Stimulated activated CD8-positive, alpha-beta memory T cell treated with anti-CD3 and anti-CD28 coated beads, Interleukin-12 subunit alpha, Interleukin-12 subunit beta, amount 100 ng/mL, for 1 hour (primary cell): ENCODE results near the gene VSTM4.

Experiments used
- DNase-seq: peaks from one replicate; pipeline ENCODE4 v3.0.0-alpha.2; 2020; ENCODE audit warnings: low read depth

Gene VSTM4

DNA sequence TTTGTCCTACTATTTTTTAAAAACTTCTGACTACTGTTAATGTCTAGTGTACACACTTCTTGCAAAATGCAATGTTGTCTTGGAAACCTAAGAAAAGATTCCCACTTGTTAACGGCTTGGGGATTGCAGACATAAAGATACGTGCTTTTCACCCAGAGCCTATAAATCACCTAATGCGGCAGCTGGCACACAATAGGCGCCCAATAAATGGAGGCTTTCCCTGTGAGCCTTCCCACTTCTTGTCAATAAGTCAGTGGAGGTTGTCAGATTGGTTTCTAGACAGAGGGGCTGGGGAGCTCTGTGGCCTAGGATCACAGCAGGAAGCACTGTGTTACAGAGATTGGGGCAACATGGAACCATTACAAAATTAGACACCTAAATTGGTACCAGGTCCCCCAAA is 74.7 kb downstream of the VSTM4 start:
- DNase-seq: no peak

DNA sequence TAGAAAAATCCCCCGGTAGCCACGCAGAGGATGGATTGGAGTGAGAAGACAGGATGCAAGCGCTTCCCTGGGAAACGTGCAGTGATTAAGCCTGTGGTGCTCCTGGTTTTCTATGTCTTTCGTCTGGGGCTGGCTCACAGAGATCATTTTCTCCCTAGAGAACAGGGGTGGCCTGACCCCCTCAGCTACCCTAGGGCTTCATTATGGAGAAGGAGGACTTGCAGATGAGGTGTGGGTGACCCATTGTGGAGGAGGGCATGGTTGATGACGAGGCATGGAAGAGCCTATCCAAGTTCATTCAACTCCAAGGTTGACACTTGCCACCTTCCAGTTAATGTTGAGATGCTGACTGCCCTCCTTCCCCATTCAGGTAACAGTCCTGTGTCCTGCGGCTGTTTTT is 75.9 kb downstream of the VSTM4 start:
- no peak for DNase-seq

DNA sequence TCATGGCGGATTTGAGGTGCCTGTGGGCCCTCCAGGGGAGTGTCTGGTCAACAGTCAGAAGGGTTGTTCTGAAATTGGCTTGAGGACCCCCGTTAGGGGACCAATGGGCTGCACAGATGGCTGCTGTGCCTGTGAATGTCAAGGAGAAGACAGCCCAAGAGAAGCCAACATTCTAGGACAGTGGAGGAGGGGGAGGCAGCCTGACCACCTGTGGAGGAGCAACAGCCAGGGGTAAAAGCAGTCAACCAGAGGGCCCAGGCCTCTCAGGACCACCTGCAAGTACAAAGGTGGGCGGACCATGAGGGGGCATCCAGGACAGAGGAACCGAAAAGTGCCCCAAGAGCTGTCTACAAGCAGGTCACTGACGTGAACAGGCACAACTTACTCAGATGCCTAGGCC is 76.6 kb downstream of the VSTM4 start:
- DNase-seq: no peak

DNA sequence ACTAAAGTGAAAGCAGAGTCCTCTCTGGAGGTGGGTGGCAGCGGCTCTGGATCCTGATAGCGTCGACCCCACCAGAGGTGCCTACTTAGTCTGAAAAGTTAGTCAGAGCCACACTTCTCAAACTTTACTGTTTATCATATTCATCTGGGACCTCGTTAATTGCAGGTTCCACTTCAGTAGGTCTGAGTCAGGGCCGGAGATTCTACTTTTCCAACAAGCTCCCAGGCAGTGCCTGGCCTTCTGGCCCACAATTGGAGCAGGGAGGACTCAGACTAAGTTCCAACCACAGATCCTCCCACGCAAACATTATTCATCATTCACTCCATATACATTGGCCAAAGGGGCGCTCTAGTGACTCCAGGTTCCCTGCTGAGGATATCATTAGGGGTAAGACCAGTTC is 78.1 kb downstream of the VSTM4 start:
- DNase-seq: no peak

DNA sequence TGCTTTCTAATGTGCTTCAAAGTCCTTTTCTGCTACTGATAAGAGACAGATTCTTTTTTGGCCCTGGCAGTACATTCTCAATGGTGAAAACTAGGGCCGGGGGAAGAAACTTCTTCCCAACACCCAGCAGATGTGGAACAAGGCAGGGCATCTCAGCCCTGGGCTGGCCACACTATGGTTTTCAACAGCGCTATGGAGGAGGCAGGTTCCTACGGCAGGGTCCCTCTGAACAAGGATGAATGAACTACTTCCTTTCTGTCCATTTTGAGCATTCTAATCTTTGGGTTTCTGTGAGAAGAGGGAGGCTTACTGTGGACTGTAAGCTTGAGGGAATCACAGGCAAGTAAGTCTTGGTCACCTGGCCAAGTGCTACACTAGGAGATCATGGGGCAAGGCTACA is 78.7 kb downstream of the VSTM4 start:
- no peak for DNase-seq

DNA sequence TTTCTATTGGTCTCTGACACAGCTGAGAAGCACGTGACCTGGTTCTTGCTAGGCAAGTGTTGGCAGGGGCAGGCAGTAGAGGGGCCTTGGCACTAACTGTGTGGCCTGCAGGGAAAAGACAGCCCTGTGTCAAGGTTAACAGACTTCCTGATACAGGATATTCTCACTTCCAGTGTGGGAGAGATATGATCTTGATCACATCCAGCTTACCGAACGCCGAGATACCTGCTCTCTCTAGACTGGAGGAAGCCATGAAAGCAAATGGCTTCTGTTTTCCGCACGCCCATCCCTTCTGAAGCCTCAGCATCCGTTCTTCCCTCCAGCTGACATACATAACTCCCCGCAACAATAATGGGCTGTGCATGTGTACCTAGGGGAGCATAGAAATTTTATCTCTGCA is 79.4 kb downstream of the VSTM4 start:
- no peak for DNase-seq

DNA sequence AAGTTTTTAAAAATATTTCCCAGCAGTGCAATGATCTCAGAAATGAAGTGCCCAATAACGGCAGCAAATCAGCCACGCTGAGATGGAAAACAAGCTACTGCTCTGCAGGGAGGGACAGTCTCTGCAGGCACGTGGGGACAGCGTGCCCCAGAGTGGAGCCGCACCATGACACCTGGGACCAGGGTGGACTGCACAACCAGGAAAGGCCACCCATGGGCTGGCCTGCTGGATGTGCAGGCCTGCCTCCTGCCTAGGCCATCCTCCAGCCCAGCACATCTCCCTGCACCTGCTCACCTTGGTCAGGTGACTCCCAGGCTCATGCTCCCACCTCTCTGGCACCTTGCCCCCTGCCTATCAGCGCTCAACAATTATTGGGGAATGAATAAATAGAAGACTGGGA is 80.4 kb downstream of the VSTM4 start:
- no peak for DNase-seq

DNA sequence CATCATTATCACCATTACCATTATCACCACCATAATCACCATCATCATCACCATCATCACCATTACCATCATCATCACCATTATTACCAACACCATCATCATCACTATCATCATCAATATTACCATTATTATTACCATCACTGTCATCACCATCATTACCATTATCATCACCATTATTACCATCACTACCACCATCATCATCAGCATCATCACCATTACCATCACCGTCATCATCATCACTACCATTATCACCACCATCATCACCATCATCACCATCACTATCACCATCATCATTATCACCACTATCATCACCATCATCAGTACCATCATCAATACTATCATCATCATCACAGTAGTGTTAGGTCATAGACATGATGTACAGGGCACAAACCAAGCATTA is 81.4 kb downstream of the VSTM4 start:
- no peak for DNase-seq

DNA sequence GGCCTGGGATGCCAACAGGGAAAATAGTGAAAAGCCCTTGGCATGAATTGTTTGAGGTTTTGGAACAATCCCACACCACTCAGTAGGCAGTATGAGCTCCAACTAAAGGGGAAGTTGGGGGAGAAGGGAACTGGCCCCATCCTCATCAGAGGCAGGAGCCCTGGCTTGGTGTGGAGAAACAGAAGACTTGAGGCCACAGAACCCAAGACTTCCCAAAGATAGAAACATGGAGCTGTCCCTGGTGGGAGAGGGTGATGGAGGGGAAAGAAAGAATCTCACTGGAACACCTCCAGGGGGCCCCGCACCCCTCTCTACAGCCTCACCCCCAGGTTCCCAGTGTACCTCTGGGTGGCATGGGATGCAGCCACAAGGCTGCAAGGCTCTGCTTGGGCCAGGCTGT is 85.7 kb downstream of the VSTM4 start:
- DNase-seq: no peak

DNA sequence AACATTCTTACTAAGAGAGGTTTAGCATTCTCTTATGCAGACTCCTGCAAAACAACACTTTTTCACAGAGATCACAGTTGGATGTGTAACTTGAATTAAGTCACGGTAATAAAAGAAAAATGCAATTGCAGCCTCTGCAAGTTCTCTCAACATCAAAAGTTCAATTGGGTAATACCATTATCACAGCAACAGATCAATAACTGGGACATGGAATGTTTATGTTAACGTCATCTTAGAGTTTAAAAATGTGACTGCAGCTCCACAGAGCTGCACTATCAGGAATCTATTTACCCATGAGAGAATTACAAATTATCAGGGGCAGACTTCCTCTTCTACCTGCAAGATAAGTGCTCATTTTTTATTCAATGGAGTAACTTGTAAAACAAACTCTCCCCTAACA is 86.7 kb downstream of the VSTM4 start:
- DNase-seq: no peak

DNA sequence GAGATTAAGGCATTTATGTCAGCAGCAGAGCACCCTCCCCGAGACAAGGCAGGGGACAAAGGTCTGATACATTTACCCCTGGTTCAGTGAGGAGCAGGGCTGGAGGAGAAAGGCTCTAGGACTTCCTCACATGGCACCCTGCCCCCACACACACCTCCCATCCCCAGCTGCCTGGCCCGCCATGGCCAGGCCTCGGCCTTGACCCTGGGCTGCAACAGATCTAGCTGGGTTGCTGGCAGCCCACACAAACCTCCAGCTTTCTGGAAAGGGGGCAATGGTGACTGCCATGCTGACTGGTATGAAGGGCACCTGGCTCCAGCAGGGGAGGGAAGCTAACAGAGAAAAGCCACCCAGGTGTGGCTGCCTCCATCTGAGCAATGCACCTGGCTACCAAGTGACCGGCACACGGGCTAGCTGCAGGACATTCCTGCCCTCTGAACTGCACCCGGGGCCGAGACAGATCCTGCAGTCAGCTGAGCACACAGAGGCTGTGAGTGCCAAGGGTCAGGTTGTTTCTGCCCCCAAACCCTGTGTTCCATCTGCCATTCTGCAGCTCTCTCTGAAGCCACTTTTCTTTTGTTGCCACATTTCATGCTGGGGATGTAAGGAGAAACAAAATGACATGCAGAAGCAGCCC is 89.9 kb downstream of the VSTM4 start:
- DNase-seq: no peak

DNA sequence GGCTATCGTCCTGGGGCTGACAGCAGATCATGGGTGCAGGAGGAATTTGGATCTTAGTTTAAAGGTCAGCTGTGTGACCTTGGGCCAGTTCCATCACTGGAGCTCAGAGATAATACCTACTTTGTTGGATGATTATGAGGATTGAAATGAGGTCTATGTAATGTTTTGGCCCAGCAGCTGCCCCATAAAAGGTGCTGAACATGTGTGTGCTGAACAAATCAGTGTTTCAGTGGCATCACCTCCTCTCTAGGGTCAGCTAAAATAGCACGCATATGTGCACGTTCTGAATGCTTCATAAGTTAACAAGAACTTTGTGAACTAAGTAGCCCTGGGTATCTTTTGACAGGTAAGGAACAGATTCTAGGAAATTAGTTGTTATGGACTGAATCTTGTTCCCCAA is 90.8 kb downstream of the VSTM4 start:
- DNase-seq: no peak

DNA sequence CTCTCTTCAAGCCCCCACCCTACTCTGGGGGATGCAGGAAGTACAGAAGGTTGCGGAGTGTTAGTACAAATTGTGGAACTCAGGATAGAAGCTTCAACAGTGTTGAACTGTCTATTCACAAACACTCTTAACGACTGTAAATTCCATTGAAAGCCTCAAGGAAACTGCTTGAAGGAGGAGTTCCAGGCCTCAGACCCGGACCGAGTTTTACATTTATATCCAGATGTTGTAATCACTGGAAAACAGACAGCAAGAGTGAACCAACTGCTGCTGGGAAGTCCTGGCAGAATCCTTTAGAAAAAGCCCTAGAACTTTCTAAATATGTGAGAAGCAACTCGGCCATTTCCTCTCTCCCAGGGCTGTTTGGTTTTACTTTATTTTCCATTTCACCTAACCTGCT is 91.6 kb downstream of the VSTM4 start:
- DNase-seq: no peak

DNA sequence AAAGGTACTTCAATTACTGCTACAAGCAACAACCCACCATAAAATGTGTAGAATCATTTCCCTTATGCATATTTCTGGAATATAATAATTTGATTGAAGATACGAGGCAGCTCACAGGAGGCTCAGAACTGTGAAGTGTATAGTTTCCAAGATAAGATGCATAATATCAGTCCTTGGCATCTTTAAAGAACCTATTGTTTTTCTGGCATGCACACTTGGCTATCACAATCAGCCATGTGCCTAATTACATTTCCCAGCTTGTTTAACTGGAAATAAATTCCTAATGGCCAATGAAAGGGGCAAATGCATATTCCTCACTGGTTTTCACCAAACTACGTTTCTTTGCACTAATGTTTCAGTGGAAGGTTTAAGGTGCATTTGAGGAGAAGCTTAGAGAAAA is 92.3 kb downstream of the VSTM4 start:
- DNase-seq: no peak

DNA sequence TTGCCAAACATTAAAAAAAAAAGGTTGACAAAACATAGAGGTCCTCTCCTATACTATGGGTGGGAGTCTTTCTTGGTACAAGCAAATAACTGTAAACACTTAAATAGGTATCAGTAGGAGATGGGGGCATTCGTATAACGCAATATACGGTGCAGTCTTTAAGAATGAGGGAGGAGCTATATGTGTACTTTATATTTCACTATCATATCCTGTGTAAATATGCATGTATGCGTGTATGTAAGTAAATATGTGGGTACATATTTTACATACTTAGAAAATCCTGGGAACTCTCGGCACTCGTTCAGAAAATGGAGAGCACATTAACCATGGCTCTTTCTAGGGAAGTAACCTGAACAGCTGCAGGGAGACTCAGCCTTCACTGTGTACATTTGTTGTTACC is 93.6 kb downstream of the VSTM4 start:
- DNase-seq: no peak

DNA sequence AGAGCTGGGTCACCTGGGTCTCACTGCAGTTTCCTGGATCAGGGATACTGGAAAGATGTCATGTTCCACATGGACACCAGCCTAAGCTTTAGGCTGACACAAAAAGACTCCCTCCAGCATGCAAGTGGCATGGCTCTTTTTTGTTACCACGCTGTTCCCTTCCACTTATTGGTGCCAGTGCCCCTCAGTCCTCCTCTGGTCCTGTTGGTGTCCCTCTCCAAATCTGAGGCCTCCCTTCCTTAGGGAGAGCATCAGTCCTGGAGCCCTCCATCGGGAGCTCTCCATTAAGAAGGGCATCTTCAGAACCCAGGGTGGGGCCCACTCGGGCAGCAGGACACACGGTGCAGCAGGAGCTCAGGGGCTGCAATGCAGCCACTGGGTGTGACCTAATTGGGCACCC is 99.6 kb downstream of the VSTM4 start:
- no peak for DNase-seq

DNA sequence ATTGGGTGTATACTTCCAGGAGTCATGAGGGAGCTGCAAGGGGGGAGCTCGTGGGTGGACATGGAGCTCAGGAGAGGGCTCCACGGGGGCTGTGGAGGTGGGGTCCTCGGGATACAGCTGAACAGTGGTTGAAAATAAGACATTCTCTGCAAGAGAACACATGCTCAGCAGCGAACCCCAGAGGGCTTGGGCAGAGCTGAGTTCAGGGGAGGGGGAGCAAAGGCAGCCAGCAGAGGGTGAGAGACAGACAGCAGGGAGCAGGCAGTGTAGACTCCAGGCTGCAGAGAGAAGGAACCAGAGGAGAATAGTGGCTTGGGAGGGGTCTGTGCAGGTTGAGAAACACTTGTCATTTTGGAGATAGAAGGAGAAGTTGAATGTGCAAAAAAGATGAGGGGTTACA is 102.7 kb downstream of the VSTM4 start:
- no peak for DNase-seq

DNA sequence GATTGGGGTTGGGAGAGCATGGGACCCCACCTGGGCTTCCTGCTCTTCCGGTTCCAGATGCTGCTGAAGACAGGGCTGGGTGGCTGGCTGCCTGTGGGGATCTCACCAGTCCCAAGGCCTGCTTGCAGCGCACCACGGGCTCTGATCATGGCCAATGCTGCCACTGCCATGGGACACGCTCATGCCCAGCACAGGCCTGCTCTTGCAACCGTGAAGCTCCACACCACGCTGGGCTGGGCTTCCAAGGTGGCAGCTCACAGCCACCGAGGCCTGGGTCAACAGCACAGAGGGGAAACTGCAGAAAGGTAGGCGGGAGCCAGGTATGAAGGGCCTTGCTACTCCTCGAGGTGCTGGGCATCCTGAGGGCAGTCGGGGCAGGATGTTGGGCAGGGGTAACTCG is 103.6 kb downstream of the VSTM4 start:
- DNase-seq: no peak

DNA sequence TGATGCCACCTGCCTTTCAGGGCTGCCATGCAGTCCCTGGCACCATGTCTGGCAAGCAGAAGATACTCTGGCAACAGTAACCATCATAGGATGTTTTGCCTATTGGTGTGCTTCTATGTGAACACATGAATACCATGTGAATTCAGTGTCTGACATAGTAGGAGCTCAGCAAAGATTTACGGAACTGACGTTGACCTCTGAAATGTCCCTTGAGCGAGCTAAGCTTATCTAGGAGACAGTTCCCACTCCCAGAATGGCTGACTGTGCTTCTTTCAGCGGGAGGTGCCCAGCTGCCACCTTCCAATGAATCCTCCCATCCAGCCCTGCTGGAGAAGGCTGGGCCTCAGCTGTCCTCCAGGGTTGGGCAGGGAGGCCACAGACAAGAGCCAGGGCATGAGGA is 104.5 kb downstream of the VSTM4 start:
- DNase-seq: no peak

DNA sequence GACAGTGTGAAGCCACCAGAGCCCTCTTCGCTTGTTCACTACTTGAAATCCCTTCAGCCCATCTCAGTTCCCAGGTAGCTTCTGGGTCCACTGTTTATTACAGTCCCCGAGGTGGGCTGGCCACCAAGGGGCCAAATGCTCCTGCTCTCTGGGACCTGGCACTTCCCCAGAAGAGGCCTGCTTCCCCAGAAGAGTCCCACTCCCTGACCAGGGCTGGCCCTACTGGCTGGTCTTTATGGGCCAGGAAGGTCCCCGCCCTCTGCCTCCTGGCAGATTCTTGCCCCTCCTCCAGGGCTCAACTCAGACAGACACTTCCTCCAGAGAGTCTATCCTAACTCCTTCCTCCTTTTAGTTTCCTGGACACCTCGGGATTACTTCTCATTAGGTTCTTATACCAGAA is 105.0 kb downstream of the VSTM4 start:
- no peak for DNase-seq

DNA sequence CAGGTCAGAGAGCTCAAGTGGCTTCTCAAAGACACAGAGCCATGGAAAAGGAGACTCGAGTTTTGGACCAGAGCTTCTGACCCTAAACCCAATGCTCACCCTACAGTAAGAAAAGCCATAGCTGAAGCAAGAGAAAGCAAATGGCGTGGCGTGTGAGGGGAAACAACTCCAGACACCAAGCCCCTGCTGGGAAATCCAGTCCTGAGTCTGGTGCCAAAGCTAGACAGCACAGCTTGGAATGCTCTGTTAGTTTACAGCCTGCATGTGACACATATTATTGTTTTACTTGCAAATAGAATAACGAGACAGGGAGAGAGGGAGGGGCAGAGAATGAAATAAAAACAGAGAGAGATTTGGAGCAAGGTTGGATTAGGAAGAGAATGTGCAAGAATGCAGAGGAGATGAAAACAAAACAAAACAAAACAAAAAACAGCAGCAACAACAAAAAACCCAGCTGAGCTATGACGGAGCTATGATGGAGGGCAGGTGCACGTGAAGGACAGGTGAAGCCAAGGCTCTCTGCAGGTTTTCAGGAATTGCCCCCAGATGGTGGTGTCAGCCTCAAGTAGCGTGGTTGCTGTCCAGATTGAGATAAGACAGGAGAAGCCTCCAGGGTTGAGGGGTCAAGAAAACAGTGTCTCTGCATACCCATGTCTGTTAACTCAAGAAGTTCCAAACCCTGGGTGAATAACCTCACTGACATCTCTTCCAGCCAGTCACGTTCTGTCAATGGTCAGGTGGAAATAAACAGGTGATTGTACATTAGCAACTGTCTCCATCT is 105.9 kb downstream of the VSTM4 start:
- DNase-seq: no peak

DNA sequence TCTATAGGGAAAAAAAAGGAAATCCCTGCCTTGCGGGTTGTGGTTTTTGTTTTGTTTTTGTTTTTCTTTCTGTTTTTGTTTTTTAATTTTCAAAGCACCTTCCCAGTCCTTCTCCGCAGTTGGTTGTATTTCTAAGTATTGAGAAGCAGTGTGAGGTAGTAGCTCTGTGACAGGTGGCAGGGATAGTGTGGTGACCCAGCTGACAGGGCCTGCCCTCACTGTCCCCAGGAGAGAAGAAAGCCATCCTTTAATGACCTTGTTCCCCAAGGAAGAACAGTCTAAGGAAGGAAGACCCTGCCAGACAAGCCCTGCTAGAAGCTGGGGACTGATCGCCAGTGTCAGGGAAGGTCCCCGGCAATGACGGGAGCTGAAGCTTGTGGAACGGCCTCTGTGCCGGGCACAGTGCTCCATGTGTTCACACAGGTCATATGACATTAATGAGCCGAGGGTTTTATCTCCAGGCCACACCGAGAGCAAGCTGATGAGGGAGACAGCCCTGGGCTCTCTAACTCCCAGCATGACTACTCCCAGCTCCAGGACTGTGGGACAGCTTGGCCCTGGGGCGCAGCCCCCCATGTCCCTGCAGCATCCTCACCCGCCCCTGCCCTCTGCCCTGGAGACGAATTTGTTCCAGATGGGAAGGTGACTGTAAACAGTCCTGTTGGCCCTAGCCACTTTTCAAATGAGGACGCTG is 106.7 kb downstream of the VSTM4 start:
- no peak for DNase-seq

DNA sequence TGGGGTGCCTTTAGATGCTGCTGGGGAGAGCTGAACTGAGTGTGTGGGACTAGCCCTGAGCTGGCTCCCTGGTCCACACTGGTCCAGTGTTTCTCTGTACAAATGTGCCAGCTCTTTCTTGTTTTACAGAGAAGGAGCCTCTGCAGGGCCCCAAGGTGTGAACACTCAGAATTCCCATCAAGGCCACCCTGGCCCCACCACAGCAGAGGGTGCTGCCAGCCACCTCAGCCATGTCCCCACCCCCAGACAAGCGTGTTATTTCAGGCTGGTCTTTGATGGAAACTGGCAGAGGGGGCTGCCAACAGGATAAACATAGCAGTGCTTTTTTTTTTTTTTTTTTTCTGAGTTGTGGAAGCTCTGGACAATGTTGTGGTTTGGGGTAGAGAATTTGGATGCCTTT is 107.2 kb downstream of the VSTM4 start:
- no peak for DNase-seq

DNA sequence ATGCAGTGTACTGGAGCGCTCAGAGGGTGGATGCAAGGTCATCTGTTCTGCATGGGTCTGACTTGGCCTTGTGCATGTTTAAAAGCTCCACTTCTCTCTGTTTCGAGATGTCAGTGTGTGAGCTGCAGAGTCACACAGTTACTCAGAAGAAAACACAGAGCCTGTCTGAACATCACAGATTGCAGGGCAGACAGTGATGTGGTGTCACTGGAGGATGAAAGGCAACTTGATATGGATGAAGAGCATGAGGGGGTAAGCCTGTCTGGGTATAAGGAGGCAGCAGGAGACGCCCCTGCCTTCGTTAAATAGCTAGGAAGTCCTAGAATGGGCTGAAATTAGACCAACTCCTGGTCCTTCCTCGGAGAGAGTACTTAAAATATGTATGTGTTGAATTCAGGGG is 108.2 kb downstream of the VSTM4 start:
- DNase-seq: no peak
